Thoracic aorta endothelial cell (primary cell): Measurements from ENCODE around the gene GIMAP6. TPM values are rescaled to one million over a fixed set of nuclear protein-coding genes. Genes with fewer than 3 reads are reported as not detected.

Experiments
- total RNA-seq: library from RNA; depleted of rRNA; stranded (reverse); fragments of >200 nt; gene quantifications from 2 replicates; pipeline ENCODE4 v1.2.3, GENCODE V29; 2012

Gene GIMAP6
- total RNA-seq = 155 and 156 TPM in 2 replicates

GRCh38 chr7:150631866-150632864 is at the start of gene GIMAP6:
TSS of gene GIMAP6 (minus strand) at chr7:150632385. CDS start at chr7:150630142, 2,243 bp downstream.

Other genes starting within 250 kb of the GIMAP6 start
- gene GIMAP8, start 181.8 kb downstream of the GIMAP6 start, total RNA-seq = 75.1 and 75.3 TPM in 2 replicates
- 30.9 and 48.0 TPM in 2 replicates for gene GIMAP7, start 117.5 kb downstream of the GIMAP6 start, total RNA-seq
- gene GIMAP4, start 65.0 kb downstream of the GIMAP6 start, total RNA-seq = 117 and 242 TPM in 2 replicates
- gene GIMAP2, start 53.3 kb upstream of the GIMAP6 start, total RNA-seq = 39.8 and 44.8 TPM in 2 replicates
- gene GIMAP1, start 84.2 kb upstream of the GIMAP6 start, total RNA-seq = 10.4 and 10.8 TPM in 2 replicates
- 1.2 and 8.9 TPM in 2 replicates for gene GIMAP5, start 105.0 kb upstream of the GIMAP6 start, total RNA-seq
- not detected in 2 replicates for gene TMEM176B, start 168.0 kb upstream of the GIMAP6 start, total RNA-seq
- not detected in 2 replicates for gene TMEM176A, start 168.4 kb upstream of the GIMAP6 start, total RNA-seq
- gene AOC1, start 220.1 kb upstream of the GIMAP6 start, total RNA-seq = not detected in 2 replicates